Esophagus muscularis mucosa (tissue), 4 donors: ENCODE results near the gene GAS7. TPM values are rescaled to one million over a fixed set of nuclear protein-coding genes. Genes with fewer than 3 reads are reported as not detected.

Source experiments
- DNase-seq: peaks from one replicate; pipeline ENCODE4 v3.0.0-alpha.2; 2017; ENCODE audit errors: extremely low spot score
- H3K27ac ChIP-seq, 4 donors: fragments of 200-600 bp; sonication (generic); replicated peaks in 1 of 4; 1 replicate in 3 of 4; 2 replicates in 1 of 4; pipeline ENCODE4 v1.5.1; 2016 to 2019; ENCODE audit warnings: mild to moderate bottlenecking in 1 of 4
- H3K27me3 ChIP-seq, 4 donors: fragments of 200-600 bp; sonication (generic); one replicate each; pipeline versions ENCODE4 v1.5.1 to v1.6.0; 2016 to 2019
- H3K36me3 ChIP-seq, 4 donors: fragments of 200-600 bp; sonication (generic); one replicate each; pipeline ENCODE4 v1.5.1; 2016 to 2019
- H3K4me1 ChIP-seq, 4 donors: fragments of 200-600 bp; sonication (generic); one replicate each; pipeline ENCODE4 v1.5.1; 2016 to 2019
- H3K4me3 ChIP-seq, 4 donors: fragments of 200-600 bp; sonication (generic); 1 replicate in 2 of 4; 2 replicates in 2 of 4; pipeline ENCODE4 v1.5.1; 2016 to 2019; ENCODE audit warnings: mild to moderate bottlenecking in 4 of 4, moderate library complexity in 1 of 4
- H3K9me3 ChIP-seq, 4 donors: fragments of 200-600 bp; sonication (generic); 1 replicate in 3 of 4; 2 replicates in 1 of 4; pipeline ENCODE4 v1.5.1; 2016 to 2019
- CTCF ChIP-seq, 3 experiments: fragments of 200-600 bp in 2 of 3; fragments of 450-650 bp in 1 of 3; sonication (generic) in 2 of 3; IDR thresholded peaks; one replicate each; pipeline ENCODE4 v1.5.1; 2017 to 2019; ENCODE audit warnings: antibody characterized with exemption in 3 of 3, mild to moderate bottlenecking in 2 of 3, moderate library complexity in 1 of 3
- EP300 ChIP-seq: sonication (generic); formaldehyde crosslinking; IDR thresholded peaks from one replicate; pipeline ENCODE4 v1.6.1; 2017; ENCODE audit warnings: antibody characterized with exemption
- POLR2A ChIP-seq: fragments of 450-650 bp; IDR thresholded peaks from one replicate; pipeline ENCODE4 v1.6.1; 2017; ENCODE audit warnings: antibody characterized with exemption, moderate library complexity, mild to moderate bottlenecking, low read depth
- POLR2AphosphoS5 ChIP-seq, 2 donors: sonication (generic); formaldehyde crosslinking; IDR thresholded peaks; one replicate each; pipeline ENCODE4 v1.6.1; 2017; ENCODE audit warnings: antibody characterized with exemption in 2 of 2
- WGBS: methylation state at CpG from one replicate; pipeline ENCODE4 v1.1.5; 2018; 5-methylcytosine and 5-hydroxymethylcytosine counted together
- intact Hi-C: fragments of 100-400 bp; cut with DNase I; formaldehyde crosslinking; loops from one replicate; pipeline ENCODE4 v1.15.1; 2023
- total RNA-seq, 4 donors: library from RNA; depleted of rRNA; stranded (reverse); fragments of >200 nt; gene quantifications; one replicate each; pipeline versions ENCODE4 v1.1.0 to v1.2.1, GENCODE V29; 2016

The GAS7 gene
- total RNA-seq, 4 donors from 2014 or later, result 77.3 to 124 (median 86.7) TPM

- peak overlapping the region; percentile 82 to 88 (median 83) for H3K27ac ChIP-seq
- peaks cover 0 to 5% (median 0%) of the 10 kb centered on the region in 4 donors for H3K27me3 ChIP-seq
- intact Hi-C loops, result loop anchor here (10.0 kb wide), 1 partner anchor 71 kb away; no protein-coding TSS in a partner anchor
- TF ChIP-seq EP300, result no peak
- TF ChIP-seq CTCF (IDR thresholded peaks at IDR 0.05), result no peak
- TF ChIP-seq POLR2A, result no peak
- TF ChIP-seq POLR2AphosphoS5 (IDR thresholded peaks at IDR 0.05), result no peak
- peaks cover 65 to 92% (median 80%) of the 10 kb centered on the region in 4 donors for H3K4me1 ChIP-seq
- no peaks in the 10 kb centered on the region for H3K36me3 ChIP-seq
- no peak overlapping the region for H3K4me3 ChIP-seq
- DNase-seq, result no peak
- WGBS, result 91% methylated on average over 4 of the region's 5 CpGs
- H3K9me3 ChIP-seq, result no peaks in the 10 kb centered on the region
Observed at GRCh38 chr17:10116267-10116666, 82.1 kb downstream of the GAS7 start.

GRCh38 chr17:10115536-10115932, 82.9 kb downstream of the GAS7 start:
- Histone ChIP-seq H3K36me3 (no peaks in the 10 kb centered on the region), H3K4me3 (peak overlapping the region in 3 of 4 donors; percentile 27 to 43 (median 35)), H3K27me3 (peaks cover 0 to 1% (median 0%) of the 10 kb centered on the region in 4 donors), H3K9me3 (no peaks in the 10 kb centered on the region), H3K27ac (peak overlapping the region; percentile 82 to 88 (median 83)), H3K4me1 (peaks cover 58 to 84% (median 73%) of the 10 kb centered on the region in 4 donors)
- TF ChIP-seq EP300, result no peak
- TF ChIP-seq CTCF (IDR thresholded peaks at IDR 0.05), result no peak
- TF ChIP-seq POLR2A, result no peak
- TF ChIP-seq POLR2AphosphoS5 (IDR thresholded peaks at IDR 0.05), result no peak
- DNase-seq, result no peak
- intact Hi-C loops, result loop anchor here (10.0 kb wide), 1 partner anchor 71 kb away; no protein-coding TSS in a partner anchor
- WGBS, result 88% methylated on average over 4 of the region's 4 CpGs

- Histone ChIP-seq H3K4me3 (peak overlapping the region; percentile 18 to 43 (median 31)), H3K27ac (peak overlapping the region; percentile 82 to 88 (median 83)), H3K27me3 (no peaks in the 10 kb centered on the region), H3K36me3 (no peaks in the 10 kb centered on the region), H3K9me3 (no peaks in the 10 kb centered on the region), H3K4me1 (peaks cover 54 to 79% (median 68%) of the 10 kb centered on the region in 4 donors)
- intact Hi-C loops, result loop anchor here (10.0 kb wide), 1 partner anchor 70 kb away; no protein-coding TSS in a partner anchor
- under 1% methylated on average over 10 of the region's 11 CpGs for WGBS
- TF ChIP-seq POLR2A (no peak), POLR2AphosphoS5 (IDR thresholded peaks at IDR 0.05) (peak; percentile 79 to 81)
- peak; percentile 98 for DNase-seq
Observed at GRCh38 chr17:10114931-10115535, 83.4 kb downstream of the GAS7 start.

GRCh38 chr17:10112962-10113361, 85.4 kb downstream of the GAS7 start:
- Histone ChIP-seq H3K4me3 (peak overlapping the region in 1 of 4 donors; percentile 12), H3K27ac (peak overlapping the region; percentile 82 to 88 (median 83)), H3K27me3 (no peaks in the 10 kb centered on the region), H3K4me1 (peaks cover 44 to 61% (median 51%) of the 10 kb centered on the region in 4 donors), H3K36me3 (no peaks in the 10 kb centered on the region), H3K9me3 (no peaks in the 10 kb centered on the region)
- DNase-seq, result no peak
- intact Hi-C loops, result loop anchor here (10.0 kb wide), 1 partner anchor 68 kb away; no protein-coding TSS in a partner anchor
- 46% methylated on average over 4 of the region's 4 CpGs for whole genome bisulfite sequencing
- TF ChIP-seq POLR2A (no peak), POLR2AphosphoS5 (IDR thresholded peaks at IDR 0.05) (no peak), CTCF (IDR thresholded peaks at IDR 0.05) (no peak), EP300 (no peak)

- Histone ChIP-seq H3K36me3 (no peaks in the 10 kb centered on the region), H3K27me3 (no peaks in the 10 kb centered on the region), H3K27ac (peak overlapping the region; percentile 82 to 88 (median 83)), H3K9me3 (no peaks in the 10 kb centered on the region), H3K4me3 (no peak overlapping the region), H3K4me1 (peaks cover 37 to 51% (median 46%) of the 10 kb centered on the region in 4 donors)
- intact Hi-C loops, result loop anchor here (10.0 kb wide), 1 partner anchor 67 kb away; no protein-coding TSS in a partner anchor
- 88% methylated on average over 9 of the region's 9 CpGs for WGBS
- DNase-seq, result no peak
- TF ChIP-seq CTCF (IDR thresholded peaks at IDR 0.05) (no peak), POLR2A (no peak), EP300 (no peak), POLR2AphosphoS5 (IDR thresholded peaks at IDR 0.05) (no peak)
Observed at GRCh38 chr17:10111907-10112452, 86.4 kb downstream of the GAS7 start.
